GM12878 (cell line): ENCODE data around the gene NALF2.

ENCODE experiments used
- ATF2 ChIP-seq: IDR thresholded peaks from 2 replicates; pipeline ENCODE4 v1.6.1; 2012; ENCODE audit warnings: low read length, inconsistent platforms
- CTCF ChIP-seq, 3 experiments: IDR thresholded peaks in 2 of 3; conservative IDR thresholded peaks in 1 of 3; 2 replicates each; pipeline ENCODE4 v1.5.1; 2011; ENCODE audit warnings: low read depth in 3 of 3, low read length in 3 of 3, mild to moderate bottlenecking in 3 of 3, control low read depth in 2 of 3, moderate library complexity in 2 of 3, inconsistent platforms in 1 of 3, mixed read lengths in 1 of 3; ENCODE audit not compliant: control insufficient read depth in 2 of 3, insufficient read depth in 1 of 3; ENCODE audit errors: extremely low read depth in 1 of 3
- EP300 ChIP-seq, 2 experiments: fragments of 150-350 bp in 1 of 2; IDR thresholded peaks; 2 replicates each; pipeline ENCODE4 v1.6.1; 2011 to 2012; ENCODE audit warnings: low read depth in 2 of 2, low read length in 2 of 2, borderline replicate concordance in 1 of 2, improper control_type of control experiment in 1 of 2, inconsistent platforms in 1 of 2; ENCODE audit not compliant: control insufficient read depth in 1 of 2
- EZH2 ChIP-seq: IDR thresholded peaks from 2 replicates; pipeline ENCODE4 v1.6.1; 2012; ENCODE audit warnings: low read depth, mild to moderate bottlenecking, control low read depth, inconsistent platforms, low read length, borderline replicate concordance; ENCODE audit not compliant: control insufficient read depth
- GABPA ChIP-seq: IDR thresholded peaks from 2 replicates; pipeline ENCODE4 v1.6.1; 2014; ENCODE audit warnings: antibody characterized with exemption, low read depth, mild to moderate bottlenecking, inconsistent platforms
- MAX ChIP-seq: IDR thresholded peaks from 2 replicates; pipeline ENCODE4 v1.6.1; 2012; ENCODE audit warnings: low read depth, low read length, improper control_type of control experiment
- NR2F1 ChIP-seq: fragments of 450-650 bp; conservative IDR thresholded peaks from 2 replicates; pipeline ENCODE4 v1.6.1; 2017; ENCODE audit warnings: mild to moderate bottlenecking
- RELA ChIP-seq: fragments of 450-650 bp; IDR thresholded peaks from 2 replicates; pipeline ENCODE4 v1.8.0; 2014; ENCODE audit warnings: borderline replicate concordance; ENCODE audit not compliant: partially characterized antibody
- SIN3A ChIP-seq: IDR thresholded peaks from 2 replicates; pipeline ENCODE4 v1.6.1; 2012; ENCODE audit warnings: low read depth, low read length, improper control_type of control experiment
- SP1 ChIP-seq: IDR thresholded peaks from one replicate; pipeline ENCODE4 v1.6.1; 2011; ENCODE audit warnings: low read depth, low read length
- SPI1 ChIP-seq: IDR thresholded peaks from 2 replicates; pipeline ENCODE4 v1.6.1; 2011; ENCODE audit warnings: low read depth, mild to moderate bottlenecking, low read length, moderate library complexity, borderline replicate concordance; ENCODE audit not compliant: insufficient read depth
- TF ChIP-seq, protein P1 (sequence below): IDR thresholded peaks from 2 replicates; pipeline ENCODE4 v1.6.1; 2011; ENCODE audit warnings: low read depth, low read length, improper control_type of control experiment, borderline replicate concordance

GRCh38 chrX:69531031-69531755 is 27.1 kb downstream of the NALF2 start:
- no peak for TF ChIP-seq CTCF (IDR thresholded peaks at IDR 0.05 in 2 of 3, conservative IDR thresholded peaks at IDR 0.05 in 1 of 3; ENCODE audit: control insufficient read depth in 2 of 3, extremely low read depth in 1 of 3, insufficient read depth in 1 of 3, low read depth in 3 of 3, low read length in 3 of 3)
- no peak for TF ChIP-seq MAX
- TF ChIP-seq SP1 = no peak
- TF ChIP-seq EP300 (IDR thresholded peaks at IDR 0.05; ENCODE audit: borderline replicate concordance in 1 of 2, control insufficient read depth in 1 of 2, low read depth in 2 of 2, low read length in 2 of 2) = no peak
- TF ChIP-seq RELA = no peak
- no peak for TF ChIP-seq EZH2
- no peak for TF ChIP-seq SIN3A
- TF ChIP-seq GABPA = no peak
- TF ChIP-seq, protein P1, sequence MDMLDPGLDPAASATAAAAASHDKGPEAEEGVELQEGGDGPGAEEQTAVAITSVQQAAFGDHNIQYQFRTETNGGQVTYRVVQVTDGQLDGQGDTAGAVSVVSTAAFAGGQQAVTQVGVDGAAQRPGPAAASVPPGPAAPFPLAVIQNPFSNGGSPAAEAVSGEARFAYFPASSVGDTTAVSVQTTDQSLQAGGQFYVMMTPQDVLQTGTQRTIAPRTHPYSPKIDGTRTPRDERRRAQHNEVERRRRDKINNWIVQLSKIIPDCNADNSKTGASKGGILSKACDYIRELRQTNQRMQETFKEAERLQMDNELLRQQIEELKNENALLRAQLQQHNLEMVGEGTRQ = no peak
- no peak for TF ChIP-seq NR2F1
- TF ChIP-seq ATF2 = no peak
- TF ChIP-seq SPI1 = no peak
